Measurements from ENCODE around the gene ANKMY2. TPM values are rescaled to one million over a fixed set of nuclear protein-coding genes. Genes with fewer than 3 reads are reported as not detected.

Gene ANKMY2
- total RNA-seq, 2 experiments from 2014 or later = 9.8 to 10.5 TPM

DNA sequence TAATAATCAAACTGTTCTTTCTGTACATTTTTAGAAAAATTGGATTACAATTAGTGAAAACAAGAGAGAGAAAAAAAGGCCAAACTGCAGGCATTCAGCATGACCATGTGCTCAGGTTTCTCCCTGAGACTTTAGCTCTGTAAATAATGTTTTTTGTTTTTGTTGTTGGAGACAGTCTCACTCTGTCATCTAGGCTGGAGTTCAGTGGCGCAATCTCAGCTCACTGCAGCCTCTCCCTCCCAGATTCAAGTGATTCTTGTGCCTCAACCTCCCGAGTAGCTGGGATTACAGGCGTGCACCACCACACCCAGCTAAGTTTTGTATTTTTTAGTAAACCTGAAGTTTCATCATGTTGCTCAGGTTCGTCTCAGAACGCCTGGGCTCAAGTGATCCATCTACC is 23.4 kb upstream of the ANKMY2 start:
- DNase-seq (no peak), ATAC-seq (no peak)
- H3K9me3 Mint-ChIP-seq = peaks cover 2% of the 10 kb centered on the region
- no peaks in the 10 kb centered on the region for H3K27me3 Mint-ChIP-seq
- TF ChIP-seq, protein P1, sequence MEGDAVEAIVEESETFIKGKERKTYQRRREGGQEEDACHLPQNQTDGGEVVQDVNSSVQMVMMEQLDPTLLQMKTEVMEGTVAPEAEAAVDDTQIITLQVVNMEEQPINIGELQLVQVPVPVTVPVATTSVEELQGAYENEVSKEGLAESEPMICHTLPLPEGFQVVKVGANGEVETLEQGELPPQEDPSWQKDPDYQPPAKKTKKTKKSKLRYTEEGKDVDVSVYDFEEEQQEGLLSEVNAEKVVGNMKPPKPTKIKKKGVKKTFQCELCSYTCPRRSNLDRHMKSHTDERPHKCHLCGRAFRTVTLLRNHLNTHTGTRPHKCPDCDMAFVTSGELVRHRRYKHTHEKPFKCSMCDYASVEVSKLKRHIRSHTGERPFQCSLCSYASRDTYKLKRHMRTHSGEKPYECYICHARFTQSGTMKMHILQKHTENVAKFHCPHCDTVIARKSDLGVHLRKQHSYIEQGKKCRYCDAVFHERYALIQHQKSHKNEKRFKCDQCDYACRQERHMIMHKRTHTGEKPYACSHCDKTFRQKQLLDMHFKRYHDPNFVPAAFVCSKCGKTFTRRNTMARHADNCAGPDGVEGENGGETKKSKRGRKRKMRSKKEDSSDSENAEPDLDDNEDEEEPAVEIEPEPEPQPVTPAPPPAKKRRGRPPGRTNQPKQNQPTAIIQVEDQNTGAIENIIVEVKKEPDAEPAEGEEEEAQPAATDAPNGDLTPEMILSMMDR (IDR thresholded peaks at IDR 0.05) = no peak
- CTCF ChIA-PET = interaction anchor here (1.2 kb wide), 1 partner anchor 36 kb away, joined by 3 read pairs; no protein-coding TSS in a partner anchor
- intact Hi-C loops (cut with micrococcal nuclease) = loop anchor here (2.0 kb wide), 1 partner anchor 48 kb away; no protein-coding TSS in a partner anchor
- POLR2A ChIA-PET = no interaction called here
- H3K4me1 Mint-ChIP-seq (ENCODE audit: low read depth) = peaks cover 34% of the 10 kb centered on the region
- H3K4me3 Mint-ChIP-seq = no peak overlapping the region
- peaks cover 71% of the 10 kb centered on the region for H3K36me3 Mint-ChIP-seq (ENCODE audit: low read depth)
- H3K27ac Mint-ChIP-seq = no peak overlapping the region

DNA sequence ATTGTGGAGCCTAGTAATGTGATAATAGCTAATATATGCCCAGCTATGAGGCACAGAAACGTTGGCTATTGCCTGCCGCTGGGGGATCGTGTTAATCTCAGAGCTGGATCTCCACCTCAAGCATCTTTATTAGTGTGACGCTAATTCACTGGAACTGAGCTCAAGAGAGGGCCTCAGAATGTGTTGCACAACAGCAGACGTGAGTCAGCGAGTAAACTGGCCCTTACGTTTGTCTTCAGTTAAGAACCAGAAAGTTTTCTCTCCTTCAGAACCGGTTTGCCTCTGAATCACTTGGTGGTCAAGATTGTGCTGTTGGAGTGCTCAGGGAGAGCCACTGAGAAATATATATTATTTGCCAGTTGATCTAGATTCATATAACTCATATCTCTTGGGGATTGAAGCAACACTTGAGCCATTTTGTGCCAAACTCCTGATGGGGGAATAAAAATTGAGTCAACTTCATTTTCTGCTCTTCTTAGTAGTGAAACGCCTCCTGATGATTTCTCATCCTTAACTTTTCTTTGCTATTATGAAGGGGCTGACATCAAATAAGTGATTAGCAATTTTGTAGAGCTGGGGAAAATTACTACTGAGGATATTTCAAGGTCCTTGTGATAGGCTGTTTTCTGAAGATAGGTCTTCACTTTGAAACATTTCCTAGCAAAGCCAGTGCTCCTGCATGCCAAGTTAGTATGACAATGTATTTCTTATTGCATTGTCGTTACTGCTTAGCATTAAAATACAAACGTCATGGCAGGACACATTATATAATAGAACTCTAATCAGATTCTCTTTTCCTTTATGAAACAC is 22.7 kb upstream of the ANKMY2 start:
- Mint-ChIP-seq H3K36me3 (ENCODE audit: low read depth) (peaks cover 70% of the 10 kb centered on the region), H3K4me3 (no peak overlapping the region), H3K27me3 (no peaks in the 10 kb centered on the region), H3K4me1 (ENCODE audit: low read depth) (peaks cover 34% of the 10 kb centered on the region), H3K9me3 (peaks cover 2% of the 10 kb centered on the region), H3K27ac (no peak overlapping the region)
- intact Hi-C loops (cut with micrococcal nuclease) = loop anchor here (2.0 kb wide), 1 partner anchor 47 kb away; no protein-coding TSS in a partner anchor
- ChIA-PET CTCF (no interaction called here), POLR2A (interaction anchor here (1.0 kb wide), 1 partner anchor 22 kb away, joined by 5 read pairs; the partner anchor contains the start of genes ANKMY2 and BZW2)
- no peak for DNase-seq
- ATAC-seq = no peak
- TF ChIP-seq, protein P1 (IDR thresholded peaks at IDR 0.05) = no peak

DNA sequence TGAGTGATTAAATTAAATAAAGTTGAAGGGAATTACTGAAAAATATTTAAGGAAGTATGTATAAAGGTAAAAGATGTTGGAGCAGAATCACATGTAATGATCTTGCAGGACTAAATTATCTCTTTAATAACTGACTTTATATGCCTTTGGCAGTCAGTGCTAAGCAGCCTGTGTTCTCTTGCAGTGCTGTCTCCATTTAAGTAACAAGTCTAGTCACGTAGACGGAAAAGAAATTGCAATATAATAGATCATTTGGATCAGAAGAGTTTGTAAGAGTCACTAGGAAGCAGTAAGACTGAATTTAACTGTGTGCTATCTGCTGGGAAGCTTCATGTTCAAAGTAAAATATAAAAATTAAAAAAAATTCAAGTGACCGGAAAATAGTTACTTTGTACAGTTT is 21.8 kb upstream of the ANKMY2 start:
- peaks cover 33% of the 10 kb centered on the region for H3K4me1 Mint-ChIP-seq (ENCODE audit: low read depth)
- TF ChIP-seq, protein P1 (IDR thresholded peaks at IDR 0.05) = no peak
- no peaks in the 10 kb centered on the region for H3K27me3 Mint-ChIP-seq
- intact Hi-C loops (cut with micrococcal nuclease) = no loop called here
- no peak for DNase-seq
- ChIA-PET POLR2A (interaction anchor here (1.0 kb wide), 1 partner anchor 22 kb away, joined by 5 read pairs; the partner anchor contains the start of genes ANKMY2 and BZW2), CTCF (no interaction called here)
- H3K9me3 Mint-ChIP-seq = peaks cover 2% of the 10 kb centered on the region
- no peak for ATAC-seq
- no peak overlapping the region for H3K27ac Mint-ChIP-seq
- peaks cover 66% of the 10 kb centered on the region for H3K36me3 Mint-ChIP-seq (ENCODE audit: low read depth)
- no peak overlapping the region for H3K4me3 Mint-ChIP-seq

DNA sequence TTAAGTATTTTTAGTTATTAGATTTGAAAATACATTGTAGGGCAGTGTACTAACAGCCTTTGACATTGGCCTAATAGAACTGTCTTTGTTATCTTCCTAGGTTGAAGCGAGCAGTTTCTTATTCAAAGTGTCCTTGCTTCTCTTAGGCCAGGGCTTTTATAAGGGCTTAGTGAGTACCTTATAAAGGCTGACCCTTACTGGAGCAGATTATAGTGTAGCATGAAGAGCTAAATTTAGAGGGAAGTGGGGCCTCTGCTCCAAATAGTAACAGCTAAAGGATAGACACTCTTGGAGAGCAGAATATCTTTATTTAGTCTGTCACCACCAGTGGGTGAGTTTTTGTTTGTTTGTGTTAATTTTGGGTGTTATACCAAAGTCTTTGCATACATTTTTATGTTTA is 16.4 kb upstream of the ANKMY2 start:
- Mint-ChIP-seq H3K36me3 (ENCODE audit: low read depth) (peaks cover 27% of the 10 kb centered on the region), H3K27ac (no peak overlapping the region), H3K4me3 (no peak overlapping the region), H3K27me3 (no peaks in the 10 kb centered on the region), H3K4me1 (ENCODE audit: low read depth) (peaks cover 24% of the 10 kb centered on the region), H3K9me3 (no peaks in the 10 kb centered on the region)
- CTCF ChIA-PET = no interaction called here
- DNase-seq (no peak), ATAC-seq (no peak)
- POLR2A ChIA-PET = interaction anchor here (3.4 kb wide), 1 partner anchor 16 kb away, joined by 15 read pairs; the partner anchor contains the start of genes ANKMY2 and BZW2
- intact Hi-C loops (cut with micrococcal nuclease) = no loop called here
- TF ChIP-seq, protein P1 (IDR thresholded peaks at IDR 0.05) = no peak
